SK-N-MC (cell line): ENCODE data around the gene IMMP2L.

Source experiments
- EZH2 ChIP-seq: fragments of 200-600 bp; sonication (generic); IDR thresholded peaks from one replicate; pipeline ENCODE4 v1.6.1; 2017; ENCODE audit warnings: antibody characterized with exemption
- POLR2AphosphoS5 ChIP-seq: IDR thresholded peaks from 2 replicates; pipeline ENCODE4 v1.6.1; 2012; ENCODE audit warnings: mild to moderate bottlenecking, low read depth, low read length, borderline replicate concordance

DNA sequence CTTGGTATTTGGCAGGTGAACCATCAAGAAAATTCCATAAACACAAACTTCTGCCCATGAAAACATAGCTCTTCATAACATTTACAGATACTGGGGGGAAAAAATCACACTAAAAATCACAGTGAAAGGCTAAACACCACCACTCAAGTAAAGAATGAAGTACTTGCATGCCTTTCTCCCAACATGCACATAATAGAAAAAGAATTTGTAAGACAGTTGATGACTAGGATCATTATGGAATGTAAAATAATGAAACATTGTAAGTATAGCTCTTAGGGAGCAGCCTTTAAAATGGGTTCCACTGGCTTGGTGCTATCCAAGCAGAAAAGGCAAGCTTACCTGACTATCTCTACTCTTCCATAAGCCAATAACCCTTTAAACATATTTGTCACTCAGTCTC, 771.3 kb downstream of the IMMP2L start:
- TF ChIP-seq EZH2, result no peak
- TF ChIP-seq POLR2AphosphoS5, result no peak
